Central memory CD8-positive, alpha-beta T cell (primary cell): ENCODE data around the gene TRAIP.
A peak's percentile ranks its signal among the peaks of the same experiment; 100 is the strongest.

ENCODE experiments used
- ATAC-seq: fragments of 150-1000 bp; cut with Tn5 transposase; replicated peaks from 2 replicates; pipeline ENCODE4 v1.10.0; 2022; ENCODE audit warnings: mild to moderate bottlenecking, moderate FRiP score, moderate number of reproducible peaks; ENCODE audit not compliant: poor library complexity, severe bottlenecking; ENCODE audit errors: extremely low read depth
- DNase-seq, 2 donors: peaks; one replicate each; pipeline ENCODE4 v3.0.0; 2021; ENCODE audit warnings: low spot score in 2 of 2
- H3K27ac Mint-ChIP-seq: one replicate; pipeline ENCODE4 v1.8.0; 2022; ENCODE audit warnings: low read depth, mild to moderate bottlenecking, moderate library complexity, mixed read lengths
- H3K27me3 Mint-ChIP-seq: one replicate; pipeline ENCODE4 v1.8.0; 2022; ENCODE audit warnings: mixed read lengths
- H3K36me3 Mint-ChIP-seq: one replicate; pipeline ENCODE4 v1.8.0; 2022; ENCODE audit warnings: mild to moderate bottlenecking, moderate library complexity, mixed read lengths; ENCODE audit not compliant: insufficient read depth
- H3K4me1 Mint-ChIP-seq: one replicate; pipeline ENCODE4 v1.8.0; 2022; ENCODE audit warnings: mixed read lengths
- H3K4me3 Mint-ChIP-seq: one replicate; pipeline ENCODE4 v1.8.0; 2022; ENCODE audit warnings: mild to moderate bottlenecking, moderate library complexity, mixed read lengths
- H3K9me3 Mint-ChIP-seq: one replicate; pipeline ENCODE4 v1.8.0; 2022; ENCODE audit warnings: mixed read lengths

TRAIP gene

GRCh38 chr3:49886922-49887265 lies 30.5 kb upstream of the TRAIP start:
- Mint-ChIP-seq H3K36me3 (no peaks in the 10 kb centered on the region), H3K27ac (no peak overlapping the region), H3K4me1 (no peaks in the 10 kb centered on the region), H3K9me3 (no peaks in the 10 kb centered on the region), H3K4me3 (no peak overlapping the region), H3K27me3 (no peaks in the 10 kb centered on the region)
- ATAC-seq: no peak
- DNase-seq: no peak

GRCh38 chr3:49883998-49884397 lies 27.6 kb upstream of the TRAIP start:
- ATAC-seq: no peak
- no peaks in the 10 kb centered on the region for H3K4me1 Mint-ChIP-seq
- H3K27me3 Mint-ChIP-seq: no peaks in the 10 kb centered on the region
- no peaks in the 10 kb centered on the region for H3K36me3 Mint-ChIP-seq
- H3K27ac Mint-ChIP-seq: no peak overlapping the region
- H3K9me3 Mint-ChIP-seq: no peaks in the 10 kb centered on the region
- no peak for DNase-seq
- no peak overlapping the region for H3K4me3 Mint-ChIP-seq

DNA sequence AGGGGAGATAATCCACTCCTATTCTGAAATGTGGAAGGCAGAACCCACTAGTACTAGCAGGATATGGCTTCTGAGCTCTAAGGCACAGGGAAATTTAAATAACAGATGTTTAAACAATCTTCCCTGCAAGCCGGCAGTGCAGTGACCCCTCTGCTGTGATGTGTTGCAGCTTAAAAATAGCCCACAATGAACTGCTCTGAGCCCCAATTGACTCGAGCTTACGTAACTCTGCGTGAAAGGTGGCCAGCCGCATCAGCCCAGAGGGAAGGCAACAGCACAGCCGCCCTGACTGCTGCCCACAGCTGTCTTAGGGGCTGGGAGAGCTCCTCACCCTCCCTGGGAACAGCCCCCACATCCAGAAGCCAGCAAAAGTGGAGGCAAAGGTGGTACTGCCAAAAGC lies 25.8 kb upstream of the TRAIP start:
- DNase-seq: no peak
- no peak overlapping the region for H3K27ac Mint-ChIP-seq
- H3K4me1 Mint-ChIP-seq: no peaks in the 10 kb centered on the region
- no peak for ATAC-seq
- H3K4me3 Mint-ChIP-seq: no peak overlapping the region
- no peaks in the 10 kb centered on the region for H3K27me3 Mint-ChIP-seq
- no peaks in the 10 kb centered on the region for H3K9me3 Mint-ChIP-seq
- no peaks in the 10 kb centered on the region for H3K36me3 Mint-ChIP-seq

DNA sequence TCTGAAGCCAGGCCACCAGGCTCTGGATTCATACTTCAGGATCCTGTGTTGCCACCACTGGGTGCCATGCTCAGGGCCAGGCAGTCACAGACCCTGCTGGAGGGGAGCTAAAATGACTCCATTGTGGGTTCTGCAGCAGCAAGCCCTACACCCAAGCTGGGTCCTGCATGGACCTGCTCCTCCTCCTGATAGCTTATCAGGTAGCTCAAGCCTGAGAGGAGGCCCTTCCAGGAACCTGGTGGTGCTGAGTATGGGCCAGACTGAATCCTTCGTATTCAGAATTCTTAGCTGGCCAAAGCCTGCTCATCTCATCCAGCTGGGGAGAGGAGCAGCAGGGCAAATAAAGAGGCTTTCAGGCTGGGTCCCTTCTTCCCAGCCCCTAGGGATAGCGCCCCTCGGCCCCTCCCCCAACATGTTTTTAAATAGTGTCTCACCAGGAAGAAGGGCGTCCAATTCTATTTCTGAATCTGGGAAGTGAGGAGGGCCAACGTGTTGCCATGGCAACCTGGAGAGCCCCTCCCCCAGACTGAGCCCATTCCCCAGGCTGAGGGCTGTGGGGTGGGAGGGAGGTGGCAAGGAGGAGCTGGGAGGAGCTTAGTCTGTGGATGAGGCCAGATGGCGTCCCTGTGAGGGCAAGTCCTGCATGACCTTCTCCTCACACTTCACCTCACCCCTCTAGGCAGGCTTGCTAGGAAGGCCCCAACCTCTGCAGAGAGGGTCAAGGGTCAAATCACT lies 24.4 kb upstream of the TRAIP start:
- Mint-ChIP-seq H3K9me3 (no peaks in the 10 kb centered on the region), H3K27ac (no peak overlapping the region), H3K4me1 (no peaks in the 10 kb centered on the region), H3K4me3 (no peak overlapping the region), H3K36me3 (no peaks in the 10 kb centered on the region), H3K27me3 (no peaks in the 10 kb centered on the region)
- DNase-seq (no peak), ATAC-seq (no peak)

- no peak for ATAC-seq
- H3K4me1 Mint-ChIP-seq: no peaks in the 10 kb centered on the region
Observed at GRCh38 chr3:49879721-49880120, 23.4 kb upstream of the TRAIP start.

DNA sequence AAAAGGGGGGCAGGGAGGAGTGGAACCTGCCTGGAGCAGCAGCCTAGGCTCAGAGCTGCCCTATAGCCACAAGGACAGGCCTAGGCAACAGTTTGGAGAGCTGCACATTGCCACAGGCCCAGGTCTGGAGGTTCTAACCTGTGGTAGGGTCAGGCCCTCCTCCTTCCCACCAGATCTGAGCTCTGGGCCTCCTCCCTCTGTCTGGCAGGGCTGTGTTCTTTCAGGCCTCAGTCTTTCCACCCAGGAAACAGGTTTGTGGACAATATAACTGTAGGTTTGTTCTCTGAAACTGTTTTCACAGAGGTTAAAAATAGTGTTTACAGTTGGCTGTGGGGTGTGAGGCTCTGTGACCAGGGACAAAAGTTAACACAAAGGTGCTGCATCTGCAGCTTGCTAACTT lies 22.3 kb upstream of the TRAIP start:
- Mint-ChIP-seq H3K27ac (no peak overlapping the region), H3K36me3 (no peaks in the 10 kb centered on the region), H3K27me3 (no peaks in the 10 kb centered on the region), H3K9me3 (no peaks in the 10 kb centered on the region), H3K4me3 (no peak overlapping the region), H3K4me1 (no peaks in the 10 kb centered on the region)
- DNase-seq (no peak), ATAC-seq (no peak)

More at GRCh38 chr3:49879721-49880120, 23.4 kb upstream of the TRAIP start:
- DNase-seq: no peak
- no peak overlapping the region for H3K27ac Mint-ChIP-seq
- no peaks in the 10 kb centered on the region for H3K27me3 Mint-ChIP-seq
- no peaks in the 10 kb centered on the region for H3K9me3 Mint-ChIP-seq
- H3K4me3 Mint-ChIP-seq: no peak overlapping the region
- no peaks in the 10 kb centered on the region for H3K36me3 Mint-ChIP-seq

GRCh38 chr3:49877716-49878115 lies 21.4 kb upstream of the TRAIP start:
- Mint-ChIP-seq H3K9me3 (no peaks in the 10 kb centered on the region), H3K4me1 (no peaks in the 10 kb centered on the region), H3K4me3 (no peak overlapping the region), H3K27me3 (no peaks in the 10 kb centered on the region), H3K36me3 (no peaks in the 10 kb centered on the region), H3K27ac (no peak overlapping the region)
- ATAC-seq: no peak
- DNase-seq: no peak

DNA sequence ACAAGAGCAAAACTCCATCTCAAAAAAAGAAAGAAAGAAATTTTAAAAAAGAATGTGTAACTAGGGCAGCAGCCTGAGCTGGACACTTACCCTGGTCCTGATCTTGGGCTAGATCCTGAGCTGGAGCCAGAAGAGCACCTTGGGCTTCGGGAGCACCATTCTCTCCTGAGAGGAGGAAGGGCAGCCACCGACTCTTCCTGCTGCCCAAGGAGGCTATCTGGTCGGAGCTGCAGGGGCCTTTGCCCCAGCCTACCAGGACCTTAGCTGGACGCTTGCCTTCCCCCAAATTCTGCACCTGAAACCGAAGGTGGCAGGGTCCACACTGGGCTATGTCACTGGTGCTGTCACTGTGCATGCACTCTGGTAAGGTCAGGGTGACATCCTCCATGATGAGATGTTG lies 20.2 kb upstream of the TRAIP start:
- Mint-ChIP-seq H3K9me3 (no peaks in the 10 kb centered on the region), H3K27me3 (peaks cover 3% of the 10 kb centered on the region), H3K4me1 (no peaks in the 10 kb centered on the region), H3K4me3 (no peak overlapping the region), H3K36me3 (no peaks in the 10 kb centered on the region), H3K27ac (no peak overlapping the region)
- DNase-seq: no peak
- ATAC-seq: no peak

DNA sequence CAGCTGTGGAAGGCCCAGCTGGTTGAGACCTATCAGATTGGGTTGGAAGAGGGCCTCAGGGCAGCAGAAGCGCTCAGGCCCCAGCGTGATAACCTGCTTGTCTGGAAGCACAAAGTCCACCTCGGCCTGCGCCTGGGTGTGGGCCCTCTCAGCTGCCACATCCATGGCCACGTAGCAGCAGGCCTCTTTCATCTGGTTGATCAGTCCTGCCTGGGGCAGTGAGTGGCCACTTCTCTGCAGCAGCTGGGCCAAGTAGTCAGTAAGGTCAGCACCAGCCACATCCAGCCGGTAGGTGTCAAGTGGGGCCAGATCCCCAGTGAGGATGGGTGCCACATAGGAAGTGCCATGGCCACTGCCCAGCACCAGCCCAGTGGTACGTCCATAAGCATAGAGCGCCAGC lies 17.3 kb upstream of the TRAIP start:
- Mint-ChIP-seq H3K9me3 (no peaks in the 10 kb centered on the region), H3K4me1 (no peaks in the 10 kb centered on the region), H3K4me3 (no peak overlapping the region), H3K27ac (no peak overlapping the region), H3K27me3 (peaks cover 15% of the 10 kb centered on the region), H3K36me3 (no peaks in the 10 kb centered on the region)
- no peak for ATAC-seq
- DNase-seq: no peak

DNA sequence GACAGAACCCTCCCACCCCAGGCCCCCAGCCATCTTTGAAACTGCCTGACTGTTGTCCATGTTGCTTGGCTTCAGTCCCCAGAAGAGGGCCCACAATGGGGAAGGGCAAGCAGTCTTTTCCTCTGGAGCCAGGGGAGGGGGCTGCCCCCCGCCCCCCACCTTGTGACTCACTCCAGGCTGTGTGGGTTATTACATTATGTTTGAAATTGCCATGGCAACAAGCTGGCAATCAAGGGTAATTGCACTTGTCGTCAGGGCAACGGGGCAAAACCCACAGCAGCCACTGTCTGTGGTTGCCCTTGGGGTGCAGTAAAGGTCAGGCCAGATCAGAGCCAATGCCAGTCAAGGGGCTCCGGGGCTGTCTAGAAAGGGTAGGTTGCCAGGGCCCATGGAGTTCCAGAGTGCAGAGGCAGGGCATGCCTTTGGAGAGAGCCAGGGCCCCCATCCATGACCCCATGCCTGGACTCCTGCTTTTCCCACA lies 16.5 kb upstream of the TRAIP start:
- Mint-ChIP-seq H3K27ac (peak overlapping the region; percentile 61), H3K4me3 (no peak overlapping the region), H3K27me3 (peaks cover 23% of the 10 kb centered on the region), H3K9me3 (no peaks in the 10 kb centered on the region), H3K4me1 (no peaks in the 10 kb centered on the region), H3K36me3 (no peaks in the 10 kb centered on the region)
- no peak for DNase-seq
- peak; percentile 50 for ATAC-seq

DNA sequence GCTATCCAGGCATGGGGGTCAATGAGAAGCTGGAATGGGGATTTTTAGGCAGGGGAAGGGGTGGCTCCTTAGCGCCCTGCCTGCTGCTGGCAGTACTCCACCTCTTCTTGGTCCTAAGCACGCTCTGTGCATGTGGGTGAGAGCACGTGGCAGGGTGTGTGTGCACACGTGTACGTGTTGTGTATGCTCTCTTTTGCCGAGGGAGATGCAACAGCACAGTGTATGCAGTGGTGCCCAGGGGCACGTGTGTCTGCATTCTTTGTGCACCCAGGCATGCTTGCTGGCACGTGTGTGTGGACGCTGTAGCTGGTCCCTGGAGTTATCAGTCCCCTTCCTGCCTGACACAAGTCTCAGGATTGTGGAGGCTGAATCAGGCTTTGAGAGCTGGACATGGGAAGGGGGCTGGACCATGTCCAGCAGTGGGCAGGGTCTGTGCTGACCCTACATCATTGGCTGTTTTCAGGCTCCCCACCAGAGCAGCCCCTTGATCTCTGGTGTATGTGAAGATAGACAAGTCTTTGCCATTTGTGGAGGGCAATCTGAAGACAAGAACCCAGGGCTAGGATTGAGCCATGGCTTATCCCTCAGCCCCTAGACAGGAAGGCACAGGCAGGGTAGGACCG lies 15.3 kb upstream of the TRAIP start:
- H3K27ac Mint-ChIP-seq: peak overlapping the region; percentile 61
- no peak overlapping the region for H3K4me3 Mint-ChIP-seq
- no peaks in the 10 kb centered on the region for H3K4me1 Mint-ChIP-seq
- no peaks in the 10 kb centered on the region for H3K9me3 Mint-ChIP-seq
- DNase-seq: no peak
- peaks cover 35% of the 10 kb centered on the region for H3K27me3 Mint-ChIP-seq
- ATAC-seq: no peak
- no peaks in the 10 kb centered on the region for H3K36me3 Mint-ChIP-seq

DNA sequence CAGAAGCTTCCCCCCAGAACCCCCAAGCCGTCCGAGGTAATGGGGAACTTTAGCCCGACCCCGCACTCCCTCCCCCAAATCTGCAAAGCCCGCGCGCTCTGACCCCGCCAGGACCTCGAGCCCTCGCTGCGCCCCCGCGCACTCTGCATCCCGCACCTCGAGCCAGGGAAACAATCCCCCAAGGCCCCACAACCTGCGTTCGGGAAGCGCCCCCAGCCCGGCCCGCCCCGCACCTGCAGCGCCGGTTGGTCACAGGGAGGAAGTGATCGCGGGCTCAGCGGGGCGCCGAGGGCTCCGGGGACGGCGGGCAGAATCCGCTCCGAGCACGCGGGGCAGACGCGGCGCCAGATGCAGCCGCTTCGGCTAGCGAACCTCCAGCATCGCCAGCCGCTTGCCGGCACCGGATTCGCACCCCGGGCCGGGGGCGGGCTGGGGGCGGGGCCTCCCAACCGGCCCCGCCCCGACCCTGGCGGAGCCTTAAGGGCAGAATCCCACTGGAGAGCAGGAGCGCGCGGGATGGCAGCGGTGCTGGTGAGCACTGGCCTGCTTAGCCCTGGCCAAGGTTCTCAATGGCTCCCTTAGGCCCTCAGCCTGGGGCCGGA lies 13.3 kb upstream of the TRAIP start, which contains the start of gene CAMKV:
Gene CAMKV, minus strand, starts transcription at position 382 of the 602 bp plus-strand sequence. CDS start 7,518 bp downstream, outside the sequence.
- ATAC-seq: peak; percentile 57
- Mint-ChIP-seq H3K36me3 (no peaks in the 10 kb centered on the region), H3K27me3 (peaks cover 55% of the 10 kb centered on the region), H3K4me3 (peak within 1 kb of the TSS; percentile 43), H3K4me1 (no peaks in the 10 kb centered on the region), H3K27ac (no peak within 1 kb of the TSS), H3K9me3 (no peaks in the 10 kb centered on the region)
- no peak for DNase-seq
